GM18502 (cell line): Measurements from ENCODE around the gene ULK4.

Experiments
- ATAC-seq: cut with Tn5 transposase; IDR thresholded peaks from one replicate; pipeline ENCODE4 v1.9.1; 2021; ENCODE audit warnings: mild to moderate bottlenecking; ENCODE audit not compliant: unreplicated experiment, poor library complexity

ULK4 gene

DNA sequence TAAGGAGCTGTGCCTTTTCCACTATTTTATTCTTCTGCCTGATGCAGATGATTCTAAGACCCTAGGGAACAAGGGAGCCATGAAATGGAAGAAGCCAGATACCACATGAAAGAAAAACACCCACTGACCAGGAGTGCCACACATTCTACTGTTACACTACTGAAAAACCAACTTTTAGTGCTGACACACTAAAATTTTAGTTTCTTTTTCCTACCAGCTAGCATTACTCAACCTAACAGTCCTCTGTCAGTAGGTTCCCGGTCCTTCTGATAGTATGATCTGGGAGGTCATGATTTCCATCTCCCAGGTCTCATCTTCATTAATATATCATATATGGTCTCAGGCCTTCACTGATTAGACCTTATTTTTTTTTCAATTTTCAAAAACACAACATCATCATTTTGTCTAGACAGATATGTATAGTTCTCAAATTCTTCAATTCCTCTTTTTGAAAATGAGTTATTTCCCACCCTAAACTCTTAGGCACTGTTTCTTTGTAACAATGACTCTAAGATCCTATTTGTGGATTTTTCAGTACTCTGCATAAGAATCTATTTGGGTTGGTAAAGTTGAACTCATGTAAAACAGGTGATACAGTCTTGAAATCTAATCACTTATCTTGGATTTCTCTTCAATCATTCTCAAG lies 440.8 kb downstream of the ULK4 start:
- ATAC-seq, result no peak

GRCh38 chr3:41519746-41520145 lies 442.2 kb downstream of the ULK4 start:
- ATAC-seq, result no peak

- ATAC-seq, result no peak
These were observed 443.3 kb downstream of the ULK4 start for GRCh38 chr3:41518626-41519025.

- ATAC-seq, result no peak
These were observed 453.7 kb downstream of the ULK4 start for GRCh38 chr3:41508063-41508696.

DNA sequence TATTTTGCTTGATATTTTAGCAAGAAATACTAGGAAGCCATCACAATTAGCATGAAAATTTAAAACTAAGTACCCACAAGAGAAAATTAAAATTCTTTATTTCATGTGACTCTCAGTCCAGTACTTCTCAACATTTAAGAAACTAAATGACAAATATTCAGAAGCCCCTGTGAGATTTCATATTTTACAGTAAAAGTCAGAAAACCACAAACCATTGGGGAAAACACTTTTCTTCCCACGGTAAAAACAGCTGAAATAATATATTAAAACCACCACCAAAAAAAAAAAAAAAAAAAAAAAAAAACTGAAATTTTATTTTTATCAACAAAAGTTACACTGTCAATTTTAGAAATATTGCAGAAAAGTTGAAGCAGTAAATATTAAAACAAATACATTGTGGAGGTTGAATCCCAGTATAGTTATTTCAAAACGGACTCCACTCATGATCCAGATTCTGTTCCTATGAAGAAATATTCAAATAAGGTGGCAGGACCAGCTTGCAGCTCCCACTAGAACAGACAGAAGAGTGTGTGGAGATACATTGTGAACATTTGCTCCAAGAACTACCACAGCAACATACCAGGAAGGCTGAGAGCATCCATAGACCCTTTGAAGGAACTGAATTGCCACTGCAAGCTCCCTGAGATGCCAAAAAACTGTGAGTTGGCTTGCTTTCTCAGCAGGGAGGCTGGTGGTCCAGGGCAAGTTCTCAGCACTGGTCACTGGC lies 454.4 kb downstream of the ULK4 start:
- no peak for ATAC-seq

DNA sequence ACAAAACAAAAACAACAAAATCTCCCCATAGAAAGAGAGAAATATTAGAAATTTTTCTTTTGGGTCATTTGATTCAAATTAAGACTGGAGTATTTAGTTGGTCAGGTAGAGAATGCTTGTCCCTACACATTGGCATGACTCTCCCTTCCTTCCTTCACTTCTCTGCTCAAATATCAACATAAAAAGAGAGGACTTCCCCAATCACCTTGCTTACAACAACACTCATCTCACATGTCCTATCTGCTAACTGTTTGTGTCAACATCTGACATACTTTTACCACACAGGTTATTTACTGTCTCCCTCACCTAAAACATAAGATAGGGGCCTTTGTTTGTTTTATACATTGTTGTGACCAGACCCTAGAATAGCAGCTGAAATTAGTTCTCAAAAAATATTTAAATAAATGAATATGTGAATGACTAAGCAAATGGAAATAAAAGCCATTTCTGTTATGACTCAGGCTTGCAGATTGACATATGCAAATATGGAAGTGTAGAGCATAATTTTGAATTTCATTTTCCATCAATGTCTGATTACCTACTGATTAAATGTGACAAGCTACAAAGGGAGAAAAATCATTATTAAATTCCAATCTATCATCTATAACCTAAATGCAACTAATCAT lies 457.8 kb downstream of the ULK4 start:
- ATAC-seq, result no peak

DNA sequence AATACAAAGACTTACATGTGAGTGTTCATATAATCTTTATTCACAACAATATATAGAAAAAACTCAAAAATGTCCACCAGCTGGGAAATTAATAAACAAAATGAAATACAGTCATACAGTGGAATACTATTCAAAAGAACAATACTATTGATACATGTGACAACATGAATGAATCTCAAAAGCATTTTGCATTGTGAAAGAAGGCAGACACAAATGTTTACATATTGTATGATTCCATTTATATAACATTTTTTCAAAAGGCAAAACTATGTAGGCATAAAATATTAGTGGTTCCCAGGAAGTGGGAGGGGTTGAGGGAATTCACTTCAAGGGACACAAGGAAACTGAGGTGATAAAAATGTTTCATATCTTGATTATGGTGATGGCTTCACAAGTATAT lies 459.4 kb downstream of the ULK4 start:
- ATAC-seq, result no peak

GRCh38 chr3:41502023-41502422 lies 459.9 kb downstream of the ULK4 start:
- no peak for ATAC-seq

GRCh38 chr3:41498847-41499246 lies 463.1 kb downstream of the ULK4 start:
- no peak for ATAC-seq

DNA sequence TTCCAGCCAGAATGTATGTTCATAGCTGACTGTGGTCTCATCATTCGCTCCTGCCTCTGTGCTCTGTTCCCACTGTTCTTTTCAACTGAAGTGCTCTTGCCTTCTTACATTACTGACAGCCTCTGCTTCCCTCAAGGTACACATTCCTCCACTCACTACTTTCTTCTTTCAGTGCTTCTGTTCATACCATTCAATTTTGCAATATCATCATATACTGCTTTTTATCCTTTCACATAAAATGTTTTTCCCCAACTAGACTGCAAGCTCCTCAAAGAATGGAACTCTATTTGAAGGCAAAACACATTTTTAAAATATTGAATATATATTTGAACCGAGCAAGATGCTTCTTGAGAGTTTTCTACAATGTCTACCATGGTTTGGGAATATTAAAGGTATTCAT lies 471.5 kb downstream of the ULK4 start:
- ATAC-seq, result no peak

- ATAC-seq, result no peak
These were observed 472.7 kb downstream of the ULK4 start for GRCh38 chr3:41489231-41489630.

- ATAC-seq, result no peak
These were observed 473.4 kb downstream of the ULK4 start for GRCh38 chr3:41488501-41488900.

DNA sequence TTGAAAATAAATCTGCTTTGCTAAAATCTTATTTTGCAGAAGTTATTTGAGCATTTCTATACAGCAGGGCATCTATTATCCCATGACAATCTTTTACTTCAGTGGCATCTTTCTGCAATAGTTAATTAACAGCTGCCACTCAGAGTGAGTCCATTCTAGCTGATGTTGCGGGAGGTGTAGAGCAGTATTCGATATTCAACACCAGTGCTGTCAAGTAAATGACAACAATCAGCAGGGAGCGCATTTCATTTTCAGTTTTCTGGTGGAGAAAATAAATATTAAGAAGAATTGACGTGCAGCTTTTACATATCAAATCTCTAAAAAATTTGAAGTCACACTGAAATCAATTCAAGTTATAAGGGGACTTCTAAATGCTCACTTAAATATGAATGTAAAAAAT lies 476.4 kb downstream of the ULK4 start:
- ATAC-seq, result no peak

GRCh38 chr3:41482134-41482533 lies 479.8 kb downstream of the ULK4 start:
- no peak for ATAC-seq

GRCh38 chr3:41478278-41478677 lies 483.6 kb downstream of the ULK4 start:
- no peak for ATAC-seq

DNA sequence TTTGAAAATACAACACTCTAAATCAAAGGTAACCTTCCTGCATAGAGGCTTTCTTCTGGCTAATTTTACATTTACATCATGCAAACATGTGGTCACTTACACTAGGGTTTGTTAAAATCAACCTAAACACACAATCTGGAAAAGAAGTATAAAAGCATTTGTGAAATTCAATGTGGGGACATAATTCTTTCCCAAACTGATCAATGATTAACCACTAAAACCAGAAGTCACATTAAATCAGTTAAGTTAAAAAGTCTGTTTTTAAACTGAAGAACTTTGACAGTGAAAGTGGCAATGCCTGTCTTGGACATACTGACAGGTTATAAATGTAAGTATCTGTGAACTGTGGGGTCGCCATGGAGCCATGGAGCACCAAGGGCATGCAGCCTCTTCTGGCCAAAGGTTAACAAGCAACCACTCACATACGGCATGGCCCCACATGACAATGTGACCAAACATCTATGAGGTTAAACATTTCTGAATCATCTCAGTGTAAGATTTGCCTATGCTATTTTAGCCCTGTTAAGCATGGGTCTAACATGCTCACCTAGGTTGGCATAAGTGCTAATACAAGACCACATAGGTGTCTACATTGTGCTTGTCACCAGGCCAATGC lies 484.4 kb downstream of the ULK4 start:
- no peak for ATAC-seq

DNA sequence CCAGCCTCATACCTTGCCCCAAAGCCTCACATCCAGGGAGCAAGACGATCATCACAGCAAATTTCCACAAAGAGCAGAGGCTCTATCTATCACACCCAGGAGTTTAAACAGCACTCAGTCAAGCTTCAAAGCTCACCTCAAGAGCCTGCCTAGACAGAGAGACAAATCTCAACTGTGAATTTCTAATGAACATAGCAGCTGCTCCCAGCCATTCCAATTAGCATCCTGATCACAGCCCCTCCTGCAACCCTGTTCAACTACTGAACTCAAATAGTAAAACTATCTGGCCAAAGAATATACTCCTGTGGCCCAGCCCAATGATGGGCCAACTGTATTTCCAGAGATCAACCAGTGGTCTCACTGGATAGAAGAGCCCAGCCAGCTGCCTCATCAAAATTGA lies 492.8 kb downstream of the ULK4 start:
- no peak for ATAC-seq

- ATAC-seq, result no peak
These were observed 494.4 kb downstream of the ULK4 start for GRCh38 chr3:41467481-41467880.

DNA sequence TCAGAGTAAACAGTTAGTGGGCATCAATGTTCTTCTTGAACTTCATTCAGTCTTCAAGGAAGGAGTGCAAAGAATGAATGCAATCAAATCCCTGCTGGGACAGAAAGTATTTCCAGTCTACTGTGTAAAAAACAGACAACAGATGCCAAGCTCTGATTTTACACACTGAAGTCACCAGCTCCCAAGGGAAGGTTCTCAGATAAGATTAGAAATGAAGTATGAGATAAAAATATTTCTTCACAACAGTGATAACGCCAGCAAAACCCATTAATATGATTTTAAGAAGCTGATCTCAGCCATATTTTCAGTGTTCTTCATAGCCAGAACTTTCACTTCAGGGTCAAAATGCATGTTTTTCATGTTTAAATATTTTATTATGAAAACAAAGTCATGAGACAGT lies 497.0 kb downstream of the ULK4 start:
- ATAC-seq, result no peak

DNA sequence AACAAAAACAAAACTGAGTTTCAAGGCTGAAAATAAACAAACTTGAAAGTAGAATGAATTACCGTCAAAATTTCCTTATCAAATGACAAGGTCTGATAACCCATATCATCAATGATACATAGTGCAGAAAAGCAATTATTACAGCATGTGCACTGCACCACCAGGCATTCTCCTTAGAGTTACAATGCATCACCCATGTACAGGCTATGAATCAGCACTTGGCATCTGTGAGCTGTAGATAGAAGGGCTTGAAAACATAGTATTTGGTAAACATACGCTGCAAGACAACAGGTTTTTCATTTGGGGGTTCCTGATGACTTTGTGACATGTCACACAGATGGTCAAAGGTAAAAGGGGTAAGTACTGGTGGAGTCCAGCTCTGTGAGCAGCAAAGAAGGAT lies 497.5 kb downstream of the ULK4 start:
- ATAC-seq, result no peak
